Psoas muscle (tissue), 8 donors: ENCODE results near the gene GASK1A. TPM values are rescaled to one million over a fixed set of nuclear protein-coding genes. Genes with fewer than 3 reads are reported as not detected.

Source experiments
- ATAC-seq, 4 donors: fragments of 200-7000 bp; cut with Tn5 transposase; one replicate each; pipeline ENCODE4 v1.9.1; 2020; ENCODE audit warnings: moderate library complexity in 3 of 4, mild to moderate bottlenecking in 2 of 4
- DNase-seq, 2 donors: peaks; one replicate each; pipeline ENCODE4 v3.0.0-alpha.2; 2020
- H3K27ac ChIP-seq: fragments of 200-600 bp; one replicate; pipeline ENCODE4 v1.8.0; 2022
- H3K27me3 ChIP-seq, 3 donors: fragments of 200-600 bp in 1 of 3; one replicate each; pipeline versions ENCODE4 v1.6.1 to v1.8.0; 2013 to 2022; ENCODE audit warnings: low read length in 2 of 3, mild to moderate bottlenecking in 2 of 3, moderate library complexity in 1 of 3; ENCODE audit not compliant: insufficient read depth in 3 of 3
- H3K36me3 ChIP-seq, 2 donors: fragments of 200-600 bp in 1 of 2; one replicate each; pipeline versions ENCODE4 v1.6.1 to v1.8.0; 2013 to 2022; ENCODE audit warnings: low read depth in 1 of 2, mild to moderate bottlenecking in 1 of 2, moderate library complexity in 1 of 2; ENCODE audit not compliant: insufficient read depth in 1 of 2
- H3K4me1 ChIP-seq: fragments of 200-600 bp; one replicate; pipeline ENCODE4 v1.8.0; 2022
- H3K4me3 ChIP-seq: fragments of 200-600 bp; one replicate; pipeline ENCODE4 v1.8.0; 2022; ENCODE audit warnings: mild to moderate bottlenecking
- H3K9me3 ChIP-seq: fragments of 200-600 bp; one replicate; pipeline ENCODE4 v1.8.0; 2022
- WGBS, 3 donors: extraction: QIAGEN DNeasy Blood & Tissue Kit; methylation state at CpG; one replicate each; pipeline versions ENCODE4 v1.1.6 to v1.1.7; 2013; 5-methylcytosine and 5-hydroxymethylcytosine counted together
- intact Hi-C, 2 donors: fragments of 100-400 bp; cut with DNase I; formaldehyde crosslinking; loops; one replicate each; pipeline versions ENCODE4 v1.11.0 to v1.14.2; 2022
- polyA plus RNA-seq, 3 donors: library from polyadenylated mRNA; stranded (reverse); fragments of 200-250 nt; gene quantifications; one replicate each; pipeline ENCODE4 v1.2.3, GENCODE V29; 2013
- total RNA-seq, 4 donors: library from RNA; stranded (reverse); fragmentation: NEBNext Ultra II Directional in 2 of 4; extraction: Animal tissue kit (Norgen Biotek cat#: 25700) in 2 of 4; gene quantifications; one replicate each; pipeline versions ENCODE4 v1.2.1 to v1.2.4, GENCODE V29; 2021 to 2023
- TF ChIP-seq, protein P1 (sequence below): fragments of 200-600 bp; IDR thresholded peaks from one replicate; pipeline ENCODE4 v1.8.0; 2022; ENCODE audit warnings: antibody characterized with exemption
- donor health status: healthy with polysubstance abuse.
- donor health status: DM: no; HTN: no; CAD: no; lungs with moderate emphysema.
- donor health status: Bipolar disorder and iron deficiency.
- donor health status: healthy.
- donor health status: DM: yes; HTN: yes; CAD: no.
- donor health status: DM: no; HTN: no; CAD: no.
- donor health status: DM: no; HTN: no; CAD: no.
- donor health status: DM: yes; HTN: yes; CAD: no.

Gene GASK1A
- total and polyA plus RNA-seq, 7 donors = 0.40 to 3.7 (median 1.5) TPM

DNA sequence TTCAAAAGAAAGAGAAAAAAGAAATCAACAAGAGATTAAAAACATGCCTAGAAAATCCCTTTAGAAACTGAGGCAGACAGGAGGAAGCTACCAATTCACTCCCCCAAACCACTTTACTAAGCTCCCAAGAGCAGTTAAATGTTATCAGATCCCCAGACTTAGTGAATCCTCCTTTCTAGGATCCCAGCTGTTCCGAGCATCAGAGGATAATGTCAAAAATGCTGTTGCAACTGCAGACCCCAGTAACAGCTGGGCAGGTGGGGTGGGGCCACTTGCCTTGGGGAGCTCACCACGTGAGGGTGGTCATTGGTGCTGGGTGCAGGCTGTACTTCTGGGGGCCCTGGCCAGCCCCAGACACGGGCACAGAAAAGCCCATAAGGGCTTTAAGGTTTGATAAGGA is 117.7 kb downstream of the GASK1A start:
- no peaks in the 10 kb centered on the region for H3K36me3 ChIP-seq
- DNase-seq (no peak), ATAC-seq (no peak)
- peaks cover 25% of the 10 kb centered on the region for H3K4me1 ChIP-seq
- H3K27ac ChIP-seq = no peak overlapping the region
- TF ChIP-seq, protein P1, sequence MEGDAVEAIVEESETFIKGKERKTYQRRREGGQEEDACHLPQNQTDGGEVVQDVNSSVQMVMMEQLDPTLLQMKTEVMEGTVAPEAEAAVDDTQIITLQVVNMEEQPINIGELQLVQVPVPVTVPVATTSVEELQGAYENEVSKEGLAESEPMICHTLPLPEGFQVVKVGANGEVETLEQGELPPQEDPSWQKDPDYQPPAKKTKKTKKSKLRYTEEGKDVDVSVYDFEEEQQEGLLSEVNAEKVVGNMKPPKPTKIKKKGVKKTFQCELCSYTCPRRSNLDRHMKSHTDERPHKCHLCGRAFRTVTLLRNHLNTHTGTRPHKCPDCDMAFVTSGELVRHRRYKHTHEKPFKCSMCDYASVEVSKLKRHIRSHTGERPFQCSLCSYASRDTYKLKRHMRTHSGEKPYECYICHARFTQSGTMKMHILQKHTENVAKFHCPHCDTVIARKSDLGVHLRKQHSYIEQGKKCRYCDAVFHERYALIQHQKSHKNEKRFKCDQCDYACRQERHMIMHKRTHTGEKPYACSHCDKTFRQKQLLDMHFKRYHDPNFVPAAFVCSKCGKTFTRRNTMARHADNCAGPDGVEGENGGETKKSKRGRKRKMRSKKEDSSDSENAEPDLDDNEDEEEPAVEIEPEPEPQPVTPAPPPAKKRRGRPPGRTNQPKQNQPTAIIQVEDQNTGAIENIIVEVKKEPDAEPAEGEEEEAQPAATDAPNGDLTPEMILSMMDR = no peak
- H3K4me3 ChIP-seq = no peak overlapping the region
- no peaks in the 10 kb centered on the region for H3K27me3 ChIP-seq
- no peaks in the 10 kb centered on the region for H3K9me3 ChIP-seq
- 62 to 80% (median 65%) methylated on average over 3 of the region's 3 CpGs for WGBS, 3 donors
- intact Hi-C loops = no loop called here

DNA sequence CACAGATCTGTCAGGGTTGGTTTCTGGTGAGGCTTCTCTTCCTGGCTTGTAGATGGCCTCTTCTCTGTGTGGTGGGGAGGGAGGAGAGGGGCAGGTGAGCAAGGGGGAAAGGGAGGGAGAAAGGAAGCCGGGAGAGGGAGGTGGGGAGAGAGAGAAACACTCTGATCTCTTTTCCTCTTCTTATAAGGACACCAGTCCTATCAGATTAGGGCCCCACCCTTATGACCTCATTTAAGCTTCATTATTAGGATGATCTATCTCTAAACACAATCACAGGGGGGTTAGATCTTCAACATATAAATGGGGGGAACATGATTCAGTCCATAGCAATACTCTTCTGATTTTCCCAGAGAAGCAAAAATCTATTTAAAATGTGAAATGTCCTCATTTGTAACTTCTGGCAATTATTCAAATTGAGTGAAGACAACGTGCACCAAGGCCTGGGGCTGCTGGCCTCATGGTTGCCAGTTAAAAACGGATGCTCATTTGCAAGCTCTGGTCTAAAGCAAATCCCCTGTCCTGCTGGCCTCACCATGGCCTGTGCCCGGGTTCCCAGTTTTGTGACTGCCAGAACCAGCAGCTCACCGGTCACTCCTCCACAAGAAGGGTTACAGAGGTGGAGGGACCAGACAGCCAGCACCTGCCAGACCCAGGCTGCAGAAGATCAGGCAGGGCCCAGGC is 118.4 kb downstream of the GASK1A start:
- Histone ChIP-seq H3K9me3 (no peaks in the 10 kb centered on the region), H3K4me1 (peaks cover 25% of the 10 kb centered on the region), H3K27me3 (no peaks in the 10 kb centered on the region), H3K36me3 (no peaks in the 10 kb centered on the region), H3K4me3 (no peak overlapping the region), H3K27ac (no peak overlapping the region)
- WGBS, 3 donors = 52 to 70% (median 66%) methylated on average over 5 of the region's 5 CpGs
- TF ChIP-seq, protein P1 = no peak
- ATAC-seq = no peak
- no peak for DNase-seq
- intact Hi-C loops = no loop called here

DNA sequence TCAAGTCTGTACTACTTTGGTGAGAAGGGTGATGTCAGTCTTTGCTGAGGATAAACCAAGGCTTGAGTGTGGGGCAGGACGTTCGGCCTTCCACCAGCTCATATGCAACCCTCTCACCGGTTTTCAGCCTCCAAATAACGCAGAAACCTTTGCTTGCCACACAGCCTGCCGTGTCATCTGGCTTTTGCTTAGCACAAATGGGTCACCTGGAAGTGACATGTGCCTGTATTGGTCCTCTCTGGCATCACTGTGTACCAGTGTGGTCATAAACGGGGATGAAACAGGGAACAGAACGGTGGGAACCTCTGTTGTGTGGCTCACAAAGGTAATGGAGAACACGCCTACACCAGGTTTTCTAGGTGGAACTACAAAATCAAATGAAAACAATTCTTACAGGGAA is 119.7 kb downstream of the GASK1A start:
- H3K4me1 ChIP-seq = peaks cover 22% of the 10 kb centered on the region
- no peak overlapping the region for H3K27ac ChIP-seq
- DNase-seq (no peak), ATAC-seq (no peak)
- intact Hi-C loops = no loop called here
- no peaks in the 10 kb centered on the region for H3K27me3 ChIP-seq
- no peaks in the 10 kb centered on the region for H3K9me3 ChIP-seq
- no peak overlapping the region for H3K4me3 ChIP-seq
- TF ChIP-seq, protein P1 = no peak
- no peaks in the 10 kb centered on the region for H3K36me3 ChIP-seq
- 86 to 93% (median 87%) methylated on average over 8 of the region's 8 CpGs for WGBS, 3 donors

DNA sequence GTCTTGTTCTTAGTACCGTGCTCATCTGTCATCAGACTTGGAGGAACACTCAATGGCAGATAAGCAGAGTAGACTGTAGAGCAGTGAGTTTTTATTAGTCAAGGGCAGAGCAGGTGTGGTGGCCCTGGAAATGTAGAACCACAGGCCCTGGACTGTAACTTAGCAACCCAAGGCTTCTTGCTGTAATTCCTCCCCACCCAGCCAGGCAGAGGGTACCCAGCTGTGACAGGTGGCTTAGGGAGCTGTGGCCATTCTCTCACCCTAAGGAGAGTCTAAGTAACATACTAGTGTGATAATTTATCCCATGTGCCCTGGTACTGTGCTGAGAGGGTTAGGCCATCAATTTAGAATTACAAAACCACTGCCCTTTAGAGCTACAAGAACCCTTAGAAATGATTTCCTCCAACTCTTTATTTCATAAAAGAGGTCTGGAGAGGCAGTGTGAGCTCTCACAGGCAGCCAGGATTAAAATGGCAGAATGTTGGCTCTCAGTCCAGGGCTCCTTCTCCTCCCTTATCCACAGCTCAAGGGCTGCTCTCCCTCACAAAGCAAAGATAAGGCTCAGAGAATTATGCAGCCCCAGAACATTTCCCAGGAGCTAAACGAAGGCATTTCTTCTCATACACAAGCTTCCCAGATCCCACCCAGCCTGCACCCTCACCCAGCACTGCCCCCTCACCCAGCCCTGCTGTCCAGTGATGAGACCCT is 123.8 kb downstream of the GASK1A start:
- Histone ChIP-seq H3K9me3 (no peaks in the 10 kb centered on the region), H3K27me3 (no peaks in the 10 kb centered on the region), H3K4me1 (peaks cover 6% of the 10 kb centered on the region), H3K4me3 (no peak overlapping the region), H3K36me3 (no peaks in the 10 kb centered on the region), H3K27ac (no peak overlapping the region)
- TF ChIP-seq, protein P1 = no peak
- 61 to 77% (median 66%) methylated on average over 2 of the region's 2 CpGs for WGBS, 3 donors
- intact Hi-C loops = loop anchor here in 1 of 2 donors (5.0 kb wide), 1 partner anchor 141 kb away; no protein-coding TSS in a partner anchor
- no peak for DNase-seq
- ATAC-seq = no peak
